CD14-positive monocyte (primary cell): ENCODE data around the gene ALS2CL. TPM values are rescaled to one million over a fixed set of nuclear protein-coding genes. Genes with fewer than 3 reads are reported as not detected.

Source experiments
- DNase-seq, 3 donors: peaks; one replicate each; pipeline ENCODE4 v3.0.0-alpha.2; 2011 to 2022
- H2AFZ ChIP-seq: 2 replicates; pipeline ENCODE4 v1.6.0; 2012; ENCODE audit warnings: mild to moderate bottlenecking, low read depth, low read length, inconsistent platforms; ENCODE audit not compliant: insufficient read depth, poor library complexity, severe bottlenecking
- H3K27ac ChIP-seq, 2 donors: 1 replicate in 1 of 2; 2 replicates in 1 of 2; pipeline ENCODE4 v1.5.1; 2012 to 2013; ENCODE audit warnings: low read length in 2 of 2, control low read depth in 1 of 2, inconsistent platforms in 1 of 2, low read depth in 1 of 2, mild to moderate bottlenecking in 1 of 2
- H3K27me3 ChIP-seq, 2 donors: one replicate each; pipeline versions ENCODE4 v1.6.0 to v1.6.1; 2011 to 2013; ENCODE audit warnings: low read length in 2 of 2; ENCODE audit not compliant: control insufficient read depth in 2 of 2, insufficient read depth in 2 of 2
- H3K36me3 ChIP-seq, 2 donors: replicated peaks in 1 of 2; 1 replicate in 1 of 2; 2 replicates in 1 of 2; pipeline versions ENCODE4 v1.5.1 to v1.6.1; 2012 to 2013; ENCODE audit warnings: low read length in 2 of 2, control low read depth in 1 of 2, inconsistent platforms in 1 of 2, mild to moderate bottlenecking in 1 of 2; ENCODE audit not compliant: insufficient read depth in 2 of 2, control insufficient read depth in 1 of 2
- H3K4me1 ChIP-seq, 2 donors: 1 replicate in 1 of 2; 2 replicates in 1 of 2; pipeline versions ENCODE4 v1.5.1 to v1.6.1; 2012 to 2013; ENCODE audit warnings: low read length in 2 of 2, control low read depth in 1 of 2, inconsistent platforms in 1 of 2, mild to moderate bottlenecking in 1 of 2, moderate library complexity in 1 of 2; ENCODE audit not compliant: insufficient read depth in 2 of 2, control insufficient read depth in 1 of 2
- H3K4me2 ChIP-seq: replicated peaks from 2 replicates; pipeline ENCODE3; 2012; ENCODE audit warnings: low read length, moderate library complexity, mild to moderate bottlenecking; ENCODE audit not compliant: poor library complexity, severe bottlenecking; ENCODE audit errors: extremely low read depth
- H3K4me3 ChIP-seq, 3 experiments: fragments of 200-600 bp in 1 of 3; sonication (generic) in 1 of 3; replicated peaks in 1 of 3; 1 replicate in 2 of 3; 2 replicates in 1 of 3; pipeline ENCODE4 v1.5.1; 2011 to 2013; ENCODE audit warnings: low read length in 3 of 3, mild to moderate bottlenecking in 3 of 3, control low read depth in 2 of 3, low read depth in 2 of 3, inconsistent platforms in 1 of 3, moderate library complexity in 1 of 3
- H3K79me2 ChIP-seq: 2 replicates; pipeline ENCODE4 v1.6.0; 2012; ENCODE audit warnings: mild to moderate bottlenecking, control low read depth, inconsistent platforms, low read length, moderate library complexity; ENCODE audit not compliant: insufficient read depth
- H3K9ac ChIP-seq: 2 replicates; pipeline ENCODE4 v1.6.0; 2017; ENCODE audit warnings: low read length, mild to moderate bottlenecking; ENCODE audit not compliant: insufficient read depth, poor library complexity, severe bottlenecking
- H3K9me3 ChIP-seq, 2 donors: replicated peaks in 1 of 2; 1 replicate in 1 of 2; 2 replicates in 1 of 2; pipeline versions ENCODE4 v1.5.1 to v1.6.1; 2012 to 2013; ENCODE audit warnings: low read length in 2 of 2, control low read depth in 1 of 2; ENCODE audit not compliant: control insufficient read depth in 1 of 2, insufficient read depth in 1 of 2
- H4K20me1 ChIP-seq: 2 replicates; pipeline ENCODE4 v1.6.0; 2012; ENCODE audit warnings: mild to moderate bottlenecking, low read length, control low read depth, moderate library complexity; ENCODE audit not compliant: insufficient read depth
- H3K27ac Mint-ChIP-seq, 7 donors: one replicate each; pipeline ENCODE4 v1.8.0; 2020; ENCODE audit warnings: mild to moderate bottlenecking in 7 of 7, mixed read lengths in 7 of 7, moderate library complexity in 6 of 7, inconsistent platforms in 2 of 7
- H3K27me3 Mint-ChIP-seq, 3 donors: one replicate each; pipeline ENCODE4 v1.8.0; 2021 to 2022; ENCODE audit warnings: low read depth in 3 of 3, mild to moderate bottlenecking in 3 of 3, mixed read lengths in 3 of 3, moderate library complexity in 3 of 3, inconsistent platforms in 1 of 3
- H3K36me3 Mint-ChIP-seq, 2 donors: one replicate each; pipeline ENCODE4 v1.8.0; 2020; ENCODE audit warnings: mixed read lengths in 2 of 2, inconsistent platforms in 1 of 2, mild to moderate bottlenecking in 1 of 2
- H3K4me1 Mint-ChIP-seq: one replicate; pipeline ENCODE4 v1.8.0; 2020; ENCODE audit warnings: mild to moderate bottlenecking, mixed read lengths
- H3K4me3 Mint-ChIP-seq, 2 donors: one replicate each; pipeline ENCODE4 v1.8.0; 2020; ENCODE audit warnings: mild to moderate bottlenecking in 2 of 2, mixed read lengths in 2 of 2, moderate library complexity in 1 of 2
- H3K9me3 Mint-ChIP-seq, 7 donors: one replicate each; pipeline ENCODE4 v1.8.0; 2020 to 2022; ENCODE audit warnings: mixed read lengths in 7 of 7, mild to moderate bottlenecking in 6 of 7, moderate library complexity in 6 of 7, inconsistent platforms in 2 of 7
- CTCF ChIP-seq: fragments of 200-600 bp; IDR thresholded peaks from one replicate; pipeline ENCODE4 v1.8.0; 2022; ENCODE audit warnings: antibody characterized with exemption, mild to moderate bottlenecking
- WGBS: methylation state at CpG from one replicate; pipeline ENCODE4 v1.1.5; 2013; ENCODE audit warnings: missing lambda C conversion rate; ENCODE audit not compliant: insufficient coverage; 5-methylcytosine and 5-hydroxymethylcytosine counted together
- intact Hi-C, 2 donors: fragments of 100-400 bp; cut with micrococcal nuclease; formaldehyde crosslinking; loops; one replicate each; pipeline versions ENCODE4 v1.15.0 to v1.15.1; 2023
- polyA plus RNA-seq, 3 donors: library from polyadenylated mRNA; depleted of rRNA in 1 of 3; unstranded in 2 of 3; stranded (reverse) in 1 of 3; fragments of 300-500 nt in 2 of 3; fragments of >200 nt in 1 of 3; fragmentation: Illumina TruSeq in 2 of 3; gene quantifications; 1 replicate in 2 of 3; 2 replicates in 1 of 3; pipeline ENCODE4 v1.2.3, GENCODE V29; 2012 to 2021

The ALS2CL gene
- polyA plus RNA-seq, 3 donors = 0.38 to 5.7 (median 0.55) TPM

- Histone ChIP-seq H3K4me3 (peak overlapping the region in 1 of 3 experiments; percentile 52), H3K9me3 (no peaks in the 10 kb centered on the region), H3K4me2 (peak overlapping the region; percentile 50), H3K4me1 (peaks cover 44 to 52% of the 10 kb centered on the region in 2 donors), H3K27me3 (peaks cover 8 to 27% of the 10 kb centered on the region in 2 donors), H4K20me1 (peaks cover 14% of the 10 kb centered on the region), H3K79me2 (no peaks in the 10 kb centered on the region), H3K36me3 (no peaks in the 10 kb centered on the region), H2AFZ (no peak overlapping the region), H3K27ac (no peak overlapping the region), H3K9ac (no peak overlapping the region)
- peak; percentile 86 to 91 (median 88) for DNase-seq
- peak overlapping the region; percentile 4 to 76 for H3K4me3 Mint-ChIP-seq
- peaks cover 0 to 4% (median 0%) of the 10 kb centered on the region in 7 donors for H3K9me3 Mint-ChIP-seq
- peaks cover 48% of the 10 kb centered on the region for H3K4me1 Mint-ChIP-seq
- 73% methylated on average over 7 of the region's 8 CpGs for WGBS
- H3K36me3 Mint-ChIP-seq = peaks cover 0 to 6% of the 10 kb centered on the region in 2 donors
- TF ChIP-seq CTCF = no peak
- H3K27ac Mint-ChIP-seq = peak overlapping the region in 6 of 7 donors; percentile 13 to 85 (median 52)
- intact Hi-C loops = loop anchor here in 1 of 2 donors (10.0 kb wide), 2 partner anchors 275 to 625 kb away; partner anchors contain the start of genes CCDC12 and NBEAL2
- peaks cover 27 to 38% (median 36%) of the 10 kb centered on the region in 3 donors for H3K27me3 Mint-ChIP-seq
These were observed 6.4 kb upstream of the ALS2CL start for GRCh38 chr3:46699676-46700523.

- H4K20me1 ChIP-seq = peaks cover 14% of the 10 kb centered on the region
- TF ChIP-seq CTCF = no peak
- Mint-ChIP-seq H3K9me3 (peaks cover 0 to 2% (median 0%) of the 10 kb centered on the region in 7 donors), H3K4me1 (peaks cover 69% of the 10 kb centered on the region), H3K27ac (peak overlapping the region; percentile 76 to 92 (median 87)), H3K4me3 (peak overlapping the region; percentile 37), H3K27me3 (peaks cover 18 to 28% (median 25%) of the 10 kb centered on the region in 3 donors), H3K36me3 (peaks cover 4 to 8% of the 10 kb centered on the region in 2 donors)
- intact Hi-C loops = loop anchor here in 1 of 2 donors (10.0 kb wide), 1 partner anchor 279 kb away; the partner anchor contains the start of genes CCDC12 and NBEAL2
- H3K4me2 ChIP-seq = peak overlapping the region; percentile 26
- no peaks in the 10 kb centered on the region for H3K79me2 ChIP-seq
- no peak overlapping the region for H3K9ac ChIP-seq
- peaks cover 68 to 79% of the 10 kb centered on the region in 2 donors for H3K4me1 ChIP-seq
- peak overlapping the region; percentile 37 to 70 for H3K27ac ChIP-seq
- peaks cover 0 to 16% of the 10 kb centered on the region in 2 donors for H3K27me3 ChIP-seq
- H3K4me3 ChIP-seq = peak overlapping the region in 1 of 3 experiments; percentile 83
- no peaks in the 10 kb centered on the region for H3K9me3 ChIP-seq
- 60% methylated on average over 4 of the region's 4 CpGs for WGBS
- DNase-seq = peak in 2 of 3 donors; percentile 7 to 19
- H2AFZ ChIP-seq = no peak overlapping the region
- no peaks in the 10 kb centered on the region for H3K36me3 ChIP-seq
These were observed 2.7 kb upstream of the ALS2CL start for GRCh38 chr3:46695962-46696894.
